SU-DHL-6 (cell line): ENCODE results near the gene MBP.

ENCODE experiments used
- H2AFZ ChIP-seq: fragments of 200-600 bp; sonication (generic); 2 replicates; pipeline ENCODE4 v1.6.1; 2014; ENCODE audit warnings: low read depth, mild to moderate bottlenecking, moderate library complexity, mixed read lengths, antibody characterized with exemption, low read length; ENCODE audit not compliant: severe bottlenecking
- H3F3A ChIP-seq: fragments of 200-600 bp; shearing (Covaris generic); 2 replicates; pipeline ENCODE4 v1.6.0; 2016; ENCODE audit warnings: antibody characterized with exemption, mild to moderate bottlenecking; ENCODE audit not compliant: insufficient read depth
- H3K27ac ChIP-seq: fragments of 200-600 bp; sonication (generic); 2 replicates; pipeline ENCODE4 v1.5.1; 2016; ENCODE audit warnings: low read depth, mild to moderate bottlenecking, low read length, moderate library complexity, mixed read lengths
- H3K27me3 ChIP-seq: fragments of 200-600 bp; sonication (generic), shearing (Covaris generic); 2 replicates; pipeline ENCODE4 v1.6.0; 2014; ENCODE audit warnings: mild to moderate bottlenecking, low read length
- H3K36me3 ChIP-seq: fragments of 200-600 bp; sonication (generic); 2 replicates; pipeline ENCODE4 v1.6.1; 2014; ENCODE audit warnings: mild to moderate bottlenecking, low read length, mixed read lengths
- H3K4me2 ChIP-seq: fragments of 300-600, 200-600 bp; shearing (Covaris generic), sonication (generic); 2 replicates; pipeline ENCODE4 v1.6.0; 2014; ENCODE audit warnings: low read length, low read depth, mild to moderate bottlenecking; ENCODE audit not compliant: poor library complexity, severe bottlenecking
- H3K4me3 ChIP-seq: fragments of 200-600 bp; sonication (generic); 2 replicates; pipeline ENCODE4 v1.5.1; 2014; ENCODE audit warnings: antibody characterized with exemption, low read length, mild to moderate bottlenecking, mixed read lengths; ENCODE audit not compliant: insufficient read depth, poor library complexity, severe bottlenecking
- H3K79me2 ChIP-seq: fragments of 200-600 bp; sonication (generic); 2 replicates; pipeline ENCODE4 v1.6.1; 2014; ENCODE audit warnings: mild to moderate bottlenecking, low read length, moderate library complexity; ENCODE audit not compliant: insufficient read depth
- H3K9ac ChIP-seq: fragments of 200-600 bp; sonication (generic); 2 replicates; pipeline ENCODE4 v1.7.0; 2014; ENCODE audit warnings: mild to moderate bottlenecking, low read length
- H3K9me2 ChIP-seq: fragments of 200-600 bp; sonication (generic); replicated peaks from 2 replicates; pipeline ENCODE4 v1.6.1; 2014; ENCODE audit warnings: low read length; ENCODE audit not compliant: insufficient read depth
- H3K9me3 ChIP-seq: fragments of 200-600 bp; sonication (generic); 2 replicates; pipeline ENCODE4 v1.6.1; 2014; ENCODE audit warnings: low read length, mixed read lengths; ENCODE audit not compliant: insufficient read depth
- H4K20me1 ChIP-seq: fragments of 200-600 bp; sonication (generic); 2 replicates; pipeline ENCODE4 v1.6.1; 2014; ENCODE audit warnings: low read depth, mild to moderate bottlenecking, antibody characterized with exemption, low read length, moderate library complexity, mixed read lengths
- CTCF ChIP-seq: fragments of 200-600 bp; sonication (generic); IDR thresholded peaks from one replicate; pipeline ENCODE4 v1.5.1; 2017; ENCODE audit warnings: antibody characterized with exemption, mild to moderate bottlenecking, low read length, moderate library complexity; ENCODE audit not compliant: insufficient read depth, poor library complexity, severe bottlenecking
- EZH2phosphoT487 ChIP-seq: fragments of 200-600 bp; sonication (generic), shearing (Covaris generic); conservative IDR thresholded peaks from 2 replicates; pipeline ENCODE4 v1.6.1; 2018; ENCODE audit warnings: mild to moderate bottlenecking, antibody characterized with exemption, low read length, moderate library complexity, mixed read lengths

The MBP gene

GRCh38 chr18:77035380-77036187 lies 97.0 kb downstream of the MBP start:
- no peaks in the 10 kb centered on the region for H4K20me1 ChIP-seq
- no peak overlapping the region for H3K27ac ChIP-seq
- no peaks in the 10 kb centered on the region for H3K36me3 ChIP-seq
- no peaks in the 10 kb centered on the region for H3K27me3 ChIP-seq
- no peak for TF ChIP-seq CTCF
- TF ChIP-seq EZH2phosphoT487: no peak
- H3K9me3 ChIP-seq: no peaks in the 10 kb centered on the region
- no peak overlapping the region for H3K9ac ChIP-seq
- H2AFZ ChIP-seq: no peak overlapping the region
- no peaks in the 10 kb centered on the region for H3K9me2 ChIP-seq
- H3K4me3 ChIP-seq: no peak overlapping the region
- no peaks in the 10 kb centered on the region for H3F3A ChIP-seq
- H3K4me2 ChIP-seq: no peak overlapping the region
- H3K79me2 ChIP-seq: peaks cover 69% of the 10 kb centered on the region

GRCh38 chr18:77033575-77033974 lies 99.0 kb downstream of the MBP start:
- Histone ChIP-seq H3K36me3 (no peaks in the 10 kb centered on the region), H3K9me3 (no peaks in the 10 kb centered on the region), H3K4me2 (no peak overlapping the region), H2AFZ (no peak overlapping the region), H3K79me2 (peaks cover 66% of the 10 kb centered on the region), H3K27me3 (no peaks in the 10 kb centered on the region), H3K27ac (no peak overlapping the region), H4K20me1 (no peaks in the 10 kb centered on the region), H3K4me3 (no peak overlapping the region), H3K9ac (no peak overlapping the region), H3F3A (no peaks in the 10 kb centered on the region), H3K9me2 (no peaks in the 10 kb centered on the region)
- TF ChIP-seq EZH2phosphoT487: no peak
- no peak for TF ChIP-seq CTCF

GRCh38 chr18:77032181-77032701 lies 100.3 kb downstream of the MBP start:
- no peak overlapping the region for H2AFZ ChIP-seq
- H3K4me2 ChIP-seq: no peak overlapping the region

More at GRCh38 chr18:77032181-77032701, 100.3 kb downstream of the MBP start:
- TF ChIP-seq CTCF (no peak), EZH2phosphoT487 (no peak)
- no peak overlapping the region for H3K4me3 ChIP-seq
- no peak overlapping the region for H3K9ac ChIP-seq
- H3K27ac ChIP-seq: no peak overlapping the region
- H3K9me2 ChIP-seq: no peaks in the 10 kb centered on the region
- no peaks in the 10 kb centered on the region for H3K27me3 ChIP-seq
- no peaks in the 10 kb centered on the region for H3K9me3 ChIP-seq
- H4K20me1 ChIP-seq: no peaks in the 10 kb centered on the region
- H3F3A ChIP-seq: no peaks in the 10 kb centered on the region
- H3K79me2 ChIP-seq: peaks cover 54% of the 10 kb centered on the region
- H3K36me3 ChIP-seq: no peaks in the 10 kb centered on the region
